Endothelial cell of umbilical vein (primary cell): ENCODE results near the gene ZC3HAV1. TPM values are rescaled to one million over a fixed set of nuclear protein-coding genes. Genes with fewer than 3 reads are reported as not detected.
A peak's percentile ranks its signal among the peaks of the same experiment; 100 is the strongest.

Experiments
- BruUV-seq: library from RNA; stranded (reverse); fragments of 400-500 nt; replicated peaks from 2 replicates; lab custom pipeline; 2021; lab: Mats Ljungman, UMichigan
- CTCF ChIA-PET: fragments of 300-600, 350-600 bp; sonication (Branson Sonifier 250); formaldehyde crosslinking; loops from one replicate; lab custom pipeline; 2021; ENCODE audit warnings: antibody characterized with exemption, inconsistent platforms; lab: Charles Lee
- POLR2A ChIA-PET: fragments of 300-600, 350-600 bp; sonication (Branson Sonifier 250); formaldehyde crosslinking; loops from one replicate; lab custom pipeline; 2021; ENCODE audit warnings: antibody characterized with exemption, inconsistent platforms; lab: Charles Lee
- DNase-seq: peaks from one replicate; pipeline ENCODE4 v3.0.0-alpha.2; 2011; ENCODE audit warnings: low read depth, low spot score
- FAIRE-seq: peaks from 2 replicates; lab custom pipeline; 2011; peaks lifted over from hg19 to GRCh38; lab: Jason Lieb, UNC
- H2AFZ ChIP-seq: 2 replicates; pipeline ENCODE4 v1.6.0; 2012; ENCODE audit warnings: low read depth, low read length, control low read depth, inconsistent platforms
- H3K27ac ChIP-seq: 2 replicates; pipeline ENCODE4 v1.5.1; 2011; ENCODE audit warnings: low read depth, mild to moderate bottlenecking, control low read depth, low read length, moderate library complexity; ENCODE audit not compliant: insufficient read depth
- H3K27me3 ChIP-seq, 2 experiments: 2 replicates each; pipeline versions ENCODE4 v1.6.0 to v1.6.1; 2011; ENCODE audit warnings: low read length in 2 of 2, mixed read lengths in 1 of 2; ENCODE audit not compliant: control insufficient read depth in 2 of 2, insufficient read depth in 2 of 2
- H3K36me3 ChIP-seq, 2 experiments: 2 replicates in 1 of 2; 3 replicates in 1 of 2; pipeline ENCODE4 v1.5.1; 2011; ENCODE audit warnings: low read length in 2 of 2, mild to moderate bottlenecking in 1 of 2, moderate library complexity in 1 of 2; ENCODE audit not compliant: control insufficient read depth in 2 of 2, insufficient read depth in 2 of 2; ENCODE audit errors: extremely low read depth in 1 of 2
- H3K4me1 ChIP-seq: 3 replicates; pipeline ENCODE4 v1.5.1; 2011; ENCODE audit warnings: mild to moderate bottlenecking, low read length; ENCODE audit not compliant: control insufficient read depth, insufficient read depth; ENCODE audit errors: extremely low read depth
- H3K4me2 ChIP-seq: 2 replicates; pipeline ENCODE4 v1.6.1; 2011; ENCODE audit warnings: low read length, control low read depth, mixed read lengths; ENCODE audit not compliant: insufficient read depth
- H3K4me3 ChIP-seq, 3 experiments: fragments of 200-600 bp in 1 of 3; sonication (generic), shearing (Covaris generic) in 1 of 3; replicated peaks in 1 of 3; 2 replicates each; pipeline ENCODE4 v1.5.1; 2011 to 2016; ENCODE audit warnings: control low read depth in 3 of 3, low read length in 3 of 3, mild to moderate bottlenecking in 2 of 3, inconsistent platforms in 1 of 3, low read depth in 1 of 3, moderate library complexity in 1 of 3; ENCODE audit not compliant: insufficient read depth in 1 of 3
- H3K79me2 ChIP-seq: 2 replicates; pipeline ENCODE4 v1.6.0; 2012; ENCODE audit warnings: low read length, inconsistent platforms; ENCODE audit not compliant: control insufficient read depth, insufficient read depth
- H3K9ac ChIP-seq: replicated peaks from 2 replicates; pipeline ENCODE3; 2011; ENCODE audit warnings: low read length, control low read depth; ENCODE audit not compliant: insufficient read depth; ENCODE audit errors: extremely low read depth
- H3K9me1 ChIP-seq: replicated peaks from 3 replicates; pipeline ENCODE4 v1.6.0; 2011; ENCODE audit warnings: mild to moderate bottlenecking, low read length; ENCODE audit not compliant: control insufficient read depth, insufficient read depth; ENCODE audit errors: extremely low read depth
- H3K9me3 ChIP-seq: replicated peaks from 2 replicates; pipeline ENCODE4 v1.5.1; 2012; ENCODE audit warnings: low read length, inconsistent platforms; ENCODE audit not compliant: control insufficient read depth, insufficient read depth
- H4K20me1 ChIP-seq: replicated peaks from 2 replicates; pipeline ENCODE3; 2011; ENCODE audit warnings: mild to moderate bottlenecking, low read length; ENCODE audit not compliant: control insufficient read depth, insufficient read depth; ENCODE audit errors: extremely low read depth
- CTCF ChIP-seq, 2 donors: IDR thresholded peaks; 1 replicate in 1 of 2; 2 replicates in 1 of 2; pipeline ENCODE4 v1.5.1; 2011; ENCODE audit warnings: low read length in 2 of 2, mild to moderate bottlenecking in 2 of 2, moderate library complexity in 2 of 2, control low read depth in 1 of 2, inconsistent platforms in 1 of 2, low read depth in 1 of 2; ENCODE audit not compliant: insufficient read depth in 1 of 2; ENCODE audit errors: extremely low read depth in 1 of 2
- EZH2 ChIP-seq: IDR thresholded peaks from 2 replicates; pipeline ENCODE4 v1.6.1; 2012; ENCODE audit warnings: borderline replicate concordance, low read depth, mild to moderate bottlenecking, moderate library complexity, low read length, inconsistent platforms; ENCODE audit not compliant: severe bottlenecking
- FOS ChIP-seq: IDR thresholded peaks from 2 replicates; pipeline ENCODE4 v1.6.1; 2011; ENCODE audit warnings: mild to moderate bottlenecking, low read length, moderate library complexity, borderline replicate concordance; ENCODE audit not compliant: insufficient read depth
- GATA2 ChIP-seq: IDR thresholded peaks from 2 replicates; pipeline ENCODE4 v1.7.0; 2011; ENCODE audit warnings: low read depth, mild to moderate bottlenecking, moderate library complexity, mixed read lengths, low read length; ENCODE audit not compliant: insufficient read length, insufficient read depth
- JUN ChIP-seq: IDR thresholded peaks from 2 replicates; pipeline ENCODE4 v1.6.1; 2011; ENCODE audit warnings: borderline replicate concordance, low read depth; ENCODE audit not compliant: insufficient read length, insufficient read depth
- MYC ChIP-seq: IDR thresholded peaks from one replicate; pipeline ENCODE4 v1.6.1; 2011; ENCODE audit warnings: mild to moderate bottlenecking, low read depth, low read length
- POLR2A ChIP-seq: IDR thresholded peaks from 2 replicates; pipeline ENCODE4 v1.6.1; 2012; ENCODE audit warnings: low read depth, mild to moderate bottlenecking, control low read depth, low read length
- POLR2AphosphoS5 ChIP-seq: IDR thresholded peaks from 2 replicates; pipeline ENCODE4 v1.6.1; 2012; ENCODE audit warnings: low read depth, mild to moderate bottlenecking, control low read depth, low read length, moderate library complexity; ENCODE audit not compliant: insufficient read depth
- dilution Hi-C: fragments of 300-500 bp; cut with MboI; formaldehyde crosslinking; loops from one replicate; pipeline ENCODE4 v1.15.0; 2019; ENCODE audit warnings: low sequenced_read_pairs; ENCODE audit not compliant: extremely low pct_ligation_motif_present
- intact Hi-C: fragments of 100-400 bp; cut with micrococcal nuclease; formaldehyde crosslinking; loops from one replicate; pipeline ENCODE4 v1.10.0; 2022
- polyA plus RNA-seq, 4 experiments: library from polyadenylated mRNA; depleted of rRNA in 3 of 4; stranded (reverse) in 3 of 4; unstranded in 1 of 4; fragments of >200 nt; gene quantifications; 2 replicates each; pipeline versions ENCODE4 v1.2.1 to v1.2.3, GENCODE V29; 2011 to 2012; ENCODE audit warnings: missing spikeins in 1 of 4
- total RNA-seq: library from RNA; stranded (reverse); gene quantifications from 2 replicates; pipeline ENCODE4 v1.2.3, GENCODE V29; 2021
- TF ChIP-seq, protein P1 (sequence below): IDR thresholded peaks from 2 replicates; pipeline ENCODE4 v1.6.1; 2011; ENCODE audit not compliant: insufficient read depth, insufficient read length

ZC3HAV1 gene
- total and polyA plus RNA-seq, 2 donors (not counting 3 experiments of a cell fraction or from before 2014, with no cell fraction given): 17.1 to 37.7 TPM

DNA sequence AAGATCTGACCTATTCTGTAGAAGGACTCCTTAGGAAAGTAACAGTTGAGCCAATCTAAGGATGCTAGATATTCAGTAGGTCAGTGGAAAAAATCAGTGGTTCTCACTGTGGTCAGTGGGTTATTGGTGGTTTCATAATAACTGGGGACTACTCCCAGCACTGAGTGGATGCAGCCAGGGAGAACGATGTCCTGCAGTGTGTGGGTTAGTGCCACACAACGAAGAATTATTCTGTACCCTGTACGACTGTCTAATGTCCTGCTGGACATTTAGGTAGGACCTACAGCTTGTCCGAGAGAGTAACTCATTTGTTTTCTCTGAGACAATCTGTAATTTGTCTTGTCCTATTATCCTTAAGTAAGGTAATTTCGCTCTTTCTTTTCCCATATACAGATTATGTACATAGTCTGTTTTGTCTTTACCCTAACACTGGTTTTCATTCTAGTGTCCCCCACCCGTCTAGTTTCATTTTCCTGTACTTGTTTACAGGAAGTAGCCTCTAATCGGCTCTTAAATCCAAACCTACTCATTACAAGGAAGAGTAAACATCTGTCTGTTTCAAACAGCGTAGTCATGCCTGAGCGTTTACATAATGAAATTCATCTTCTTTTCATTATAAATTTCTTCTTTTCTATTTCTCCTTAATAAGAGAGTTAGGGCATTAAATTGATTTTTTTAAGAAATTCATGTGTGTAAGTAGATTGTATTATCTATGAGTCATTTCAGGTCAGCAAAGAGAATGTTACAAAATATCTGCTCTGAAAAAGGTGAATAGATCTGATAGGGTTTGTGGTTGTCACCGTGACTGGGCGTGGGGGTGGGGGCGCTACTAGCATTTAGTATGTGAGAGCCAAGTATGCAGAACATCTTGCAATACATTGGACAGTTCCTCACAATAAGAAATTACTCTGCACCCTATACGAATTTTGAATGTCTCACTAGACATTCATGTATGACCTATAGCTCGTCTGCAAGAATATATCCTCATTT, 65.4 kb downstream of the ZC3HAV1 start:
- Histone ChIP-seq H3K9ac (no peak overlapping the region), H4K20me1 (no peaks in the 10 kb centered on the region), H3K4me3 (no peak overlapping the region), H3K9me1 (no peaks in the 10 kb centered on the region), H3K9me3 (no peaks in the 10 kb centered on the region), H3K27me3 (no peaks in the 10 kb centered on the region), H3K4me1 (peaks cover 8% of the 10 kb centered on the region), H2AFZ (no peak overlapping the region), H3K4me2 (peak overlapping the region; percentile 22), H3K36me3 (peaks cover 4 to 6% of the 10 kb centered on the region in 2 experiments), H3K27ac (no peak overlapping the region), H3K79me2 (no peaks in the 10 kb centered on the region)
- FAIRE-seq (no peak), DNase-seq (peak; percentile 21)
- ChIA-PET CTCF (interaction anchor here (0.7 kb wide), 1 partner anchor 26 kb away, joined by 4 read pairs; no protein-coding TSS in a partner anchor), POLR2A (no interaction called here)
- intact Hi-C loops: no loop called here
- dilution Hi-C loops: no loop called here
- TF ChIP-seq POLR2AphosphoS5 (no peak), FOS (peak; percentile 6)
- TF ChIP-seq, protein P1, sequence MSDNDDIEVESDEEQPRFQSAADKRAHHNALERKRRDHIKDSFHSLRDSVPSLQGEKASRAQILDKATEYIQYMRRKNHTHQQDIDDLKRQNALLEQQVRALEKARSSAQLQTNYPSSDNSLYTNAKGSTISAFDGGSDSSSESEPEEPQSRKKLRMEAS: no peak
- no TSS peak for BruUV-seq

DNA sequence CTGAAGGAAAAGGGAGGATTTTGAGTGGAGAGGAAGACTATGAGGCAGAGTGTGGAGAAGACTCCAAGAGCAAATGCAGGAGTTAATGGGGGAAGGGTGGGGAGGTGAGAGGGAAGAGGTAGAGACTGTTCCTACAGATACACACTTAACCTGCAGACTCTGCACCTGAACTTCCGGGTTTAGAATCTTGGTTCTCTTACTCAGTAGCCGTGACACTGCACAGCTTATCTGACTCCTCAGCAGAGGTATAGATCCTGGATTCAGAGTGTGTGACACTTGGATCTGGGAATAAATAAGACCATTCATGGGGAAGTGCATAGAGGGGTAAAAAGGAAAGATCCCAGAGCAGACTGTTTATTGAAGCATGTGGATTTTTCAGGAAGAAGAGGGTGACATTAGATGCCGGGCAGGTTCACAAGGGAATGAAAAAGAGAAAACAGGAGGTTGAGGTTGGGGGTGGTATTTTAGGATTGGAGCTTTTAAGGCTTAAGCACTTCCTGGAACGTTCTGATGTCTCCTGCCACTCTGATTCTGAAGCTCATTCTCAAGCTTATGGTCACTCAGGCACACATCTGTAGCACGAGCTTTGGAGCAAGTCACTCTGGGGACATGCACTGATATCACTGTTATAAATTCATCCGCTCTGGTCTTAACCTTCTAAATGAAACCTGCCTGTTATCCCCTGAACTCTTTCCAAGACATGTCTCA, 68.0 kb downstream of the ZC3HAV1 start:
- no peaks in the 10 kb centered on the region for H3K9me1 ChIP-seq
- ChIA-PET POLR2A (no interaction called here), CTCF (interaction anchor here (0.9 to 1.3 kb wide), 4 partner anchors 18 to 33 kb away, joined by 3 to 6 read pairs (median 4); no protein-coding TSS in a partner anchor)
- FAIRE-seq (peak; percentile 8), DNase-seq (no peak)
- H4K20me1 ChIP-seq: no peaks in the 10 kb centered on the region
- H3K27me3 ChIP-seq: no peaks in the 10 kb centered on the region
- dilution Hi-C loops: no loop called here
- no peak overlapping the region for H3K4me2 ChIP-seq
- intact Hi-C loops: no loop called here
- H3K27ac ChIP-seq: no peak overlapping the region
- no peak overlapping the region for H3K9ac ChIP-seq
- H3K36me3 ChIP-seq: peaks cover 1 to 2% of the 10 kb centered on the region in 2 experiments
- H3K9me3 ChIP-seq: no peaks in the 10 kb centered on the region
- H3K4me3 ChIP-seq: no peak overlapping the region
- peaks cover 8% of the 10 kb centered on the region for H3K4me1 ChIP-seq
- no peak overlapping the region for H2AFZ ChIP-seq
- no TSS peak for BruUV-seq
- no peaks in the 10 kb centered on the region for H3K79me2 ChIP-seq
- no peak for TF ChIP-seq POLR2A
- TF ChIP-seq EZH2: no peak
- TF ChIP-seq MYC: no peak
- TF ChIP-seq, protein P1: no peak
- no peak for TF ChIP-seq JUN
- no peak for TF ChIP-seq FOS
- no peak for TF ChIP-seq CTCF (IDR thresholded peaks at IDR 0.05; ENCODE audit: extremely low read depth in 1 of 2, insufficient read depth in 1 of 2, low read depth in 1 of 2, low read length in 2 of 2)
- no peak for TF ChIP-seq GATA2
- TF ChIP-seq POLR2AphosphoS5: no peak
